MM.1S (cell line): Measurements from ENCODE around the gene SRRM1.

ENCODE experiments used
- DNase-seq: peaks from one replicate; pipeline ENCODE4 v3.0.0-alpha.2; 2015
- H2AFZ ChIP-seq: fragments of 300-600 bp; sonication (generic); 2 replicates; pipeline ENCODE4 v1.6.0; 2016; ENCODE audit warnings: antibody characterized with exemption, low read length
- H3F3A ChIP-seq: fragments of 300-600 bp; sonication (generic); 2 replicates; pipeline ENCODE4 v1.6.1; 2016; ENCODE audit warnings: mild to moderate bottlenecking, antibody characterized with exemption, low read length, moderate library complexity, mixed read lengths; ENCODE audit not compliant: insufficient read depth
- H3K27ac ChIP-seq: fragments of 300-600 bp; sonication (generic); 2 replicates; pipeline ENCODE4 v1.5.1; 2016; ENCODE audit warnings: mild to moderate bottlenecking, low read length
- H3K27me3 ChIP-seq: fragments of 300-600 bp; sonication (generic); replicated peaks from 2 replicates; pipeline ENCODE4 v1.6.0; 2016; ENCODE audit warnings: low read length; ENCODE audit not compliant: insufficient read depth
- H3K36me3 ChIP-seq: fragments of 300-600 bp; sonication (generic); replicated peaks from 2 replicates; pipeline ENCODE4 v1.6.1; 2016; ENCODE audit warnings: mild to moderate bottlenecking, low read length, mixed read lengths; ENCODE audit not compliant: insufficient read depth
- H3K4me1 ChIP-seq: fragments of 300-600 bp; sonication (generic); 2 replicates; pipeline ENCODE4 v1.6.1; 2016; ENCODE audit warnings: low read length, mixed read lengths
- H3K4me2 ChIP-seq: fragments of 300-600 bp; sonication (generic); 2 replicates; pipeline ENCODE4 v1.6.0; 2016; ENCODE audit warnings: low read depth, low read length
- H3K4me3 ChIP-seq: fragments of 300-600 bp; sonication (generic); 2 replicates; pipeline ENCODE4 v1.5.1; 2016; ENCODE audit warnings: low read length, mixed read lengths
- H3K79me2 ChIP-seq: fragments of 300-600 bp; sonication (generic); 2 replicates; pipeline ENCODE4 v1.6.1; 2016; ENCODE audit warnings: mixed run types, low read length, mixed read lengths
- H3K9ac ChIP-seq: fragments of 300-600 bp; sonication (generic); 2 replicates; pipeline ENCODE4 v1.6.1; 2016; ENCODE audit warnings: low read length, mixed read lengths
- H3K9me2 ChIP-seq: fragments of 300-600 bp; sonication (generic); replicated peaks from 2 replicates; pipeline ENCODE4 v1.6.1; 2016; ENCODE audit warnings: mild to moderate bottlenecking, low read length, mixed read lengths; ENCODE audit not compliant: insufficient read depth
- H3K9me3 ChIP-seq: fragments of 300-600 bp; sonication (generic); replicated peaks from 2 replicates; pipeline ENCODE4 v1.6.1; 2016; ENCODE audit warnings: mild to moderate bottlenecking, low read length, mixed read lengths; ENCODE audit not compliant: insufficient read depth
- H4K20me1 ChIP-seq: fragments of 300-600 bp; sonication (generic); 2 replicates; pipeline ENCODE4 v1.6.1; 2016; ENCODE audit warnings: mild to moderate bottlenecking, low read length, moderate library complexity, mixed read lengths; ENCODE audit not compliant: insufficient read depth
- EZH2 ChIP-seq: fragments of 300-600 bp; sonication (generic); optimal IDR thresholded peaks from 2 replicates; pipeline ENCODE3; 2017; ENCODE audit warnings: low read depth, mild to moderate bottlenecking, antibody characterized with exemption, low read length, mixed read lengths
- EZH2phosphoT487 ChIP-seq: fragments of 300-600 bp; sonication (generic); IDR thresholded peaks from 2 replicates; pipeline ENCODE4 v1.6.1; 2018; ENCODE audit warnings: antibody characterized with exemption, low read length
- TF ChIP-seq, protein P1 (sequence below): fragments of 300-600 bp; sonication (generic); IDR thresholded peaks from 2 replicates; pipeline ENCODE4 v1.5.1; 2016; ENCODE audit warnings: antibody characterized with exemption, low read length, mixed read lengths

Gene SRRM1

DNA sequence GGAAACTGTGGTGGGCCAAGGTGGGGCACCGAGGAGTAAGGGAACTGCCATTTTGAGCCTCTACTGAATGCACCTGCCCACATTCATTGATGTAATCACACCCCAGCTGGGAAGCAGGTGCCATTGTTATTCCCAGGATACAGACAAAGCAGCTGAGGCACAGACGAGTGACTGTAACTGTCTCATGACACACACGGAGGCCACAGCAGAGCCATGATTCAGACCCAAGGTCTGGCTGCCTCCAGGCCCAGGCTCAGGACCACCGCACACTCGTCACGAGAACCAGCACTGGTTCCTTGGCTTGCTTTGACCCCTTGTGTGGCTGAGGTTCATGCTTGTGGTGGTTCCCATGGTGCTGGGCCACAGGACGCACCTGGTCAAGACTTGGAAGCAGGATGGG lies 56.5 kb downstream of the SRRM1 start:
- no peaks in the 10 kb centered on the region for H3K79me2 ChIP-seq
- no peak for DNase-seq
- H3K36me3 ChIP-seq: no peaks in the 10 kb centered on the region
- peaks cover 1% of the 10 kb centered on the region; the same call in 1 of the 2 replicates for H3F3A ChIP-seq
- no peak overlapping the region for H2AFZ ChIP-seq
- H4K20me1 ChIP-seq: no peaks in the 10 kb centered on the region
- H3K9me2 ChIP-seq: no peaks in the 10 kb centered on the region
- H3K4me3 ChIP-seq: no peak overlapping the region
- H3K4me2 ChIP-seq: no peak overlapping the region
- no peaks in the 10 kb centered on the region for H3K9me3 ChIP-seq
- no peaks in the 10 kb centered on the region for H3K27me3 ChIP-seq
- no peak overlapping the region for H3K9ac ChIP-seq
- no peak for TF ChIP-seq EZH2phosphoT487
- TF ChIP-seq, protein P1, sequence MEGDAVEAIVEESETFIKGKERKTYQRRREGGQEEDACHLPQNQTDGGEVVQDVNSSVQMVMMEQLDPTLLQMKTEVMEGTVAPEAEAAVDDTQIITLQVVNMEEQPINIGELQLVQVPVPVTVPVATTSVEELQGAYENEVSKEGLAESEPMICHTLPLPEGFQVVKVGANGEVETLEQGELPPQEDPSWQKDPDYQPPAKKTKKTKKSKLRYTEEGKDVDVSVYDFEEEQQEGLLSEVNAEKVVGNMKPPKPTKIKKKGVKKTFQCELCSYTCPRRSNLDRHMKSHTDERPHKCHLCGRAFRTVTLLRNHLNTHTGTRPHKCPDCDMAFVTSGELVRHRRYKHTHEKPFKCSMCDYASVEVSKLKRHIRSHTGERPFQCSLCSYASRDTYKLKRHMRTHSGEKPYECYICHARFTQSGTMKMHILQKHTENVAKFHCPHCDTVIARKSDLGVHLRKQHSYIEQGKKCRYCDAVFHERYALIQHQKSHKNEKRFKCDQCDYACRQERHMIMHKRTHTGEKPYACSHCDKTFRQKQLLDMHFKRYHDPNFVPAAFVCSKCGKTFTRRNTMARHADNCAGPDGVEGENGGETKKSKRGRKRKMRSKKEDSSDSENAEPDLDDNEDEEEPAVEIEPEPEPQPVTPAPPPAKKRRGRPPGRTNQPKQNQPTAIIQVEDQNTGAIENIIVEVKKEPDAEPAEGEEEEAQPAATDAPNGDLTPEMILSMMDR: no peak
- TF ChIP-seq EZH2: no peak
- no peak overlapping the region for H3K27ac ChIP-seq
- peaks cover under 1% of the 10 kb centered on the region; the same call in 1 of the 2 replicates for H3K4me1 ChIP-seq

DNA sequence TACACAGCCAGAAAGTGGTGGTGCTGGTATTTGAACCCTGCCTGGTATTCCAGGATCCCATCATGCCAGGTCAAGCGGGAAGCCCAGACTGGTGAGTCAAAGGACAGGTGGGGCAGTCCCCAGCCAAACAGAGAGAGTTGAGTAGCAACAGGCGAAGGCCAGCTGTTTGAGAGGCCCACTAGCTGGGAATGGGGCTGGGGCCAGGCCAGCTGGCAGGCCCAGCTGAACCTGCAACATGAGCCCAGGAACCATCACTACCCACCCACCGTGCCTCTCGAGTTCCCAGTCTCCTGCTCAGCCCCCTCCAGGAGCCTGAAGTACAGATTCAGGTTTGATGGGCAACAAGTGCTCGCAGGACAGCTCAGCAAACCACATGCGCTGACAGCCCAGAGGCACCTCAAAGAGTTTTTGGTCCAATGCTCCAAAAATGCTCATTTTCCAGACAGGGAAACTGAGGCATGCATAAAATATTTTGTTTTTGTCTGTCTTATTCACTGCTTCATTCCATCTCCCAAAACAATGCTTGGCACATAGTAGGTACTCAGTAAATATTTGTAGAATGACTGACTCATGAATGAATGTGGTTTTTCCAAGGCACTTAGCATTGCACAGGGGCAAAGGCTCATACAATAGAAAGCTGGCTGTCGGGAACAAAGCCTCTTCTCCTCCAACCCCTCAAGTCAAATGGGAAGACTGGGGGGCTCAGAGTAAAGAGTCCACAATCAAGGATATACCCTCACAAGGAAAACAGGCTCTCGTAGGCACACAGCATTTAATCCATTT lies 59.6 kb downstream of the SRRM1 start:
- Histone ChIP-seq H3K4me3 (no peak overlapping the region), H3K79me2 (no peaks in the 10 kb centered on the region), H3K9ac (no peak overlapping the region), H3K36me3 (no peaks in the 10 kb centered on the region), H3K27me3 (no peaks in the 10 kb centered on the region), H4K20me1 (no peaks in the 10 kb centered on the region), H2AFZ (no peak overlapping the region), H3K27ac (no peak overlapping the region), H3K9me3 (no peaks in the 10 kb centered on the region), H3K9me2 (no peaks in the 10 kb centered on the region), H3F3A (peaks cover 8% of the 10 kb centered on the region; the same call in 1 of the 2 replicates), H3K4me2 (no peak overlapping the region), H3K4me1 (no peaks in the 10 kb centered on the region)
- TF ChIP-seq, protein P1: no peak
- TF ChIP-seq EZH2 (no peak), EZH2phosphoT487 (no peak)
- no peak for DNase-seq

DNA sequence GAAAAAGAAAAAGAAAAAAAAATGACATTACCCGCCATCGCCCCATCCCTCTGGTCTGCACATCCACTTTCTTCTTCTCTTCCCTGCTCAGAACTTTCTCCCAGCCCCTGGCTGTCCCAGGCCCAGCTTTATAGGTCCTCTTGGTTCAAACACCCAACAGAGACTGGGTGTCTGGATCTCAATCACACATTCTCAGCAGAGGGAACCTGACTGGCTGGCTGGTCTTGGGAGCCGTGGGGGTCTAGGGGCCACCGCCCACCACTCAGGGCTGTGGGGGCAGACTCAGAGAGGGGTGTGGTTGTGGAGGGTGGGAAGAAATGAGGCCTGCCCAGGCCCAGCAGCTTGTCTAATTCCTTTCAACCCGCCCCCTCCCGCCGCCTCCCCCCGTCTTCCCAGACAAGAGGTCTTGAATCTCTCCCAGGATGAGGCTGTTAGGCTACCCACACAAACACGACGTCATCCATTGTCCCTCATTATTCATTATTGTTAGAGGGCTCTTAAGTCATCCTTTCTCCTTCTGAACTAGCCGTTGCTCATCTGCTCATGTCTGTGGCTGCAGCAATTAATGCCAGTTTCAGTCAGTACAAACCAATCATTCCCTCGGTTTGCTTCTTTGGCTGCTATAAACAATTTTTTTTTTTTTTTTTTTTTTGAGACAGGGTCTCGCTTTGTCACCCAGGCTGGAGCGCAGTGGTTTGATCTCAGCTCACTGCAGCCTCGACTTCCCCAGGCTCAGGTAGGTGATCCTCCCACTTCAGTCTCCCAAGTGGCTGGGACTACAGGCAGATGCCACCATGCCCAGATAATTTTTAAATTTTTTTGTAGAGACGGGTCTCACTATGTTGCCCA lies 61.5 kb downstream of the SRRM1 start:
- 0 out of 2 replicates have a peak overlapping the region, but pooled peaks have one; percentile 27 for H2AFZ ChIP-seq
- H3K9me2 ChIP-seq: no peaks in the 10 kb centered on the region
- peak overlapping the region; percentile 37; the same call in 1 of the 2 replicates for H3K4me2 ChIP-seq
- no peaks in the 10 kb centered on the region for H3K27me3 ChIP-seq
- no peak overlapping the region; the same call in 1 of the 2 replicates for H3K9ac ChIP-seq
- H3K27ac ChIP-seq: peak overlapping the region; percentile 36; the same call in 1 of the 2 replicates
- H4K20me1 ChIP-seq: no peaks in the 10 kb centered on the region
- no peaks in the 10 kb centered on the region for H3K36me3 ChIP-seq
- no peaks in the 10 kb centered on the region for H3K9me3 ChIP-seq
- peaks cover 8% of the 10 kb centered on the region; the same call in 1 of the 2 replicates for H3F3A ChIP-seq
- DNase-seq: no peak
- TF ChIP-seq EZH2: no peak
- TF ChIP-seq, protein P1: no peak
- no peak for TF ChIP-seq EZH2phosphoT487
- H3K79me2 ChIP-seq: no peaks in the 10 kb centered on the region
- H3K4me3 ChIP-seq: no peak overlapping the region
- H3K4me1 ChIP-seq: no peaks in the 10 kb centered on the region
